RPMI8226 (cell line): Measurements from ENCODE around the gene ADCY1.
"Not testable (repeated sequence)": the region's sequence is repeated elsewhere in the genome, so short reads cannot be mapped to it uniquely, and the experiment has no call there.

ENCODE experiments used
- DNase-seq: peaks from one replicate; pipeline ENCODE4 v3.0.0-alpha.2; 2015

Gene ADCY1

GRCh38 chr7:45768516-45769394, 194.6 kb downstream of the ADCY1 start:
- DNase-seq = peak; percentile 99

DNA sequence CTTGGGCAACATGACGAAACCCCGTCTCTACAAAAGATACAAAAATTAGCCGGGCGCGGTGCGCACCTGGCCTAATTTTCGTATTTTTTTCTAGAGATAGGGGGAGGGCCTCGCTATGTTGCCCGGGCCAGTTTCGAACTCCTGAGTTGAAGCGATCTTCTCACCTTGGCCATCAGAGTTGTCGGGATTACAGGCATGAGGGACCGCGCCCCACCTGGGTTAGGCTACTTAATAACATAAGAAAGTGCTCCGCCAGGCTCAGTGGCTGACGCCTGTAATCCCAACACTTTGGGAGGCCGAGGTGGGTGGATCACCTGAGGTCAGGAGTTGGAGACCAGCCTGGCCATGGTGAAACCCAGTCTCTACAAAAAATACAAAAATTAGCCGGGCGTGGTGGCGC, 195.5 kb downstream of the ADCY1 start:
- not testable (repeated sequence) for DNase-seq
